ENCODE results near the gene PDE3A.

Gene PDE3A

GRCh38 chr12:20492251-20492760 is 124.0 kb downstream of the PDE3A start:
- Histone ChIP-seq H3K4me2 (ENCODE audit: low read depth, low read length) (no peak overlapping the region), H3K9me2 (replicated peaks; ENCODE audit: insufficient read depth, low read length) (no peaks in the 10 kb centered on the region), H4K20me1 (ENCODE audit: insufficient read depth, low read length) (no peaks in the 10 kb centered on the region), H3K4me1 (ENCODE audit: low read length) (no peaks in the 10 kb centered on the region), H3K79me2 (ENCODE audit: low read length) (no peaks in the 10 kb centered on the region), H3K9ac (ENCODE audit: low read length) (no peak overlapping the region), H3K9me3 (replicated peaks; ENCODE audit: insufficient read depth, low read length) (no peaks in the 10 kb centered on the region), H3K4me3 (ENCODE audit: low read length) (no peak overlapping the region), H2AFZ (ENCODE audit: low read length) (no peak overlapping the region), H3F3A (ENCODE audit: insufficient read depth, low read length) (no peaks in the 10 kb centered on the region), H3K27ac (ENCODE audit: low read length) (no peak overlapping the region), H3K36me3 (replicated peaks; ENCODE audit: insufficient read depth, low read length) (no peaks in the 10 kb centered on the region), H3K27me3 (replicated peaks; ENCODE audit: insufficient read depth, low read length) (no peaks in the 10 kb centered on the region)
- no peak for DNase-seq
- TF ChIP-seq EZH2phosphoT487 (IDR thresholded peaks at IDR 0.05; ENCODE audit: low read length) = no peak
- TF ChIP-seq CTCF (IDR thresholded peaks at IDR 0.05; ENCODE audit: low read length) = no peak
- TF ChIP-seq EZH2 (optimal IDR thresholded peaks at IDR 0.05; ENCODE audit: low read depth, low read length) = no peak

GRCh38 chr12:20493934-20494333 is 125.6 kb downstream of the PDE3A start:
- Histone ChIP-seq H3K9me2 (replicated peaks; ENCODE audit: insufficient read depth, low read length) (no peaks in the 10 kb centered on the region), H3K9me3 (replicated peaks; ENCODE audit: insufficient read depth, low read length) (no peaks in the 10 kb centered on the region), H3K27me3 (replicated peaks; ENCODE audit: insufficient read depth, low read length) (no peaks in the 10 kb centered on the region), H2AFZ (ENCODE audit: low read length) (no peak overlapping the region), H3K9ac (ENCODE audit: low read length) (no peak overlapping the region), H3K36me3 (replicated peaks; ENCODE audit: insufficient read depth, low read length) (no peaks in the 10 kb centered on the region), H3K4me2 (ENCODE audit: low read depth, low read length) (no peak overlapping the region), H4K20me1 (ENCODE audit: insufficient read depth, low read length) (no peaks in the 10 kb centered on the region), H3F3A (ENCODE audit: insufficient read depth, low read length) (no peaks in the 10 kb centered on the region), H3K27ac (ENCODE audit: low read length) (no peak overlapping the region), H3K4me3 (ENCODE audit: low read length) (no peak overlapping the region), H3K79me2 (ENCODE audit: low read length) (no peaks in the 10 kb centered on the region), H3K4me1 (ENCODE audit: low read length) (no peaks in the 10 kb centered on the region)
- DNase-seq = no peak
- no peak for TF ChIP-seq CTCF (IDR thresholded peaks at IDR 0.05; ENCODE audit: low read length)
- TF ChIP-seq EZH2 (optimal IDR thresholded peaks at IDR 0.05; ENCODE audit: low read depth, low read length) = no peak
- no peak for TF ChIP-seq EZH2phosphoT487 (IDR thresholded peaks at IDR 0.05; ENCODE audit: low read length)

- no peak overlapping the region for H3K4me2 ChIP-seq (ENCODE audit: low read depth, low read length)
- H3K4me3 ChIP-seq (ENCODE audit: low read length) = no peak overlapping the region
- H3K9me2 ChIP-seq (replicated peaks; ENCODE audit: insufficient read depth, low read length) = no peaks in the 10 kb centered on the region
- H4K20me1 ChIP-seq (ENCODE audit: insufficient read depth, low read length) = no peaks in the 10 kb centered on the region
- no peaks in the 10 kb centered on the region for H3K4me1 ChIP-seq (ENCODE audit: low read length)
- no peaks in the 10 kb centered on the region for H3K9me3 ChIP-seq (replicated peaks; ENCODE audit: insufficient read depth, low read length)
- no peaks in the 10 kb centered on the region for H3F3A ChIP-seq (ENCODE audit: insufficient read depth, low read length)
- DNase-seq = no peak
- H3K9ac ChIP-seq (ENCODE audit: low read length) = no peak overlapping the region
- no peak overlapping the region for H2AFZ ChIP-seq (ENCODE audit: low read length)
- H3K79me2 ChIP-seq (ENCODE audit: low read length) = no peaks in the 10 kb centered on the region
- TF ChIP-seq CTCF (IDR thresholded peaks at IDR 0.05; ENCODE audit: low read length) (no peak), EZH2 (optimal IDR thresholded peaks at IDR 0.05; ENCODE audit: low read depth, low read length) (no peak), EZH2phosphoT487 (IDR thresholded peaks at IDR 0.05; ENCODE audit: low read length) (no peak)
- H3K36me3 ChIP-seq (replicated peaks; ENCODE audit: insufficient read depth, low read length) = no peaks in the 10 kb centered on the region
- no peaks in the 10 kb centered on the region for H3K27me3 ChIP-seq (replicated peaks; ENCODE audit: insufficient read depth, low read length)
- no peak overlapping the region for H3K27ac ChIP-seq (ENCODE audit: low read length)
Measured at GRCh38 chr12:20494851-20495250, 126.5 kb downstream of the PDE3A start.
